HepG2 (cell line): ENCODE data around the gene ZNF22. TPM values are rescaled to one million over a fixed set of nuclear protein-coding genes. Genes with fewer than 3 reads are reported as not detected.

Source experiments
- ARID3A ChIP-seq: IDR thresholded peaks from 2 replicates; pipeline ENCODE4 v1.6.1; 2012; ENCODE audit warnings: low read depth, low read length, improper control_type of control experiment
- DRAP1 ChIP-seq: IDR thresholded peaks from 2 replicates; pipeline ENCODE4 v1.6.1; 2016; ENCODE audit warnings: missing genetic modification reagents, missing compliant biosample characterization
- DZIP1 ChIP-seq: sonication (generic); formaldehyde crosslinking; IDR thresholded peaks from 2 replicates; pipeline ENCODE4 v1.5.0; 2020; ENCODE audit warnings: mild to moderate bottlenecking, missing genetic modification reagents
- HES4 ChIP-seq: sonication (generic); formaldehyde crosslinking; IDR thresholded peaks from 2 replicates; pipeline ENCODE4 v1.9.0; 2021; ENCODE audit warnings: mild to moderate bottlenecking, missing genetic modification reagents, borderline replicate concordance
- HMGA1 ChIP-seq: sonication (generic); formaldehyde crosslinking; conservative IDR thresholded peaks from 2 replicates; pipeline ENCODE4 v1.4.0; 2020; ENCODE audit warnings: missing genetic modification reagents
- KLF15 ChIP-seq: sonication (generic); formaldehyde crosslinking; IDR thresholded peaks from 2 replicates; pipeline ENCODE4 v1.8.1; 2023; ENCODE audit warnings: borderline replicate concordance, mild to moderate bottlenecking, inconsistent platforms, missing genetic modification reagents, mixed read lengths
- MBD4 ChIP-seq: IDR thresholded peaks from 2 replicates; pipeline ENCODE4 v1.6.1; 2012; ENCODE audit warnings: low read length, inconsistent platforms, borderline replicate concordance
- SMAD9 ChIP-seq: sonication (generic); formaldehyde crosslinking; IDR thresholded peaks from 2 replicates; pipeline ENCODE4 v1.5.1; 2020; ENCODE audit warnings: mild to moderate bottlenecking, missing genetic modification reagents
- SP5 ChIP-seq: IDR thresholded peaks from 2 replicates; pipeline ENCODE4 v1.6.1; 2016; ENCODE audit warnings: low read depth, borderline replicate concordance
- TARDBP ChIP-seq: sonication (generic); formaldehyde crosslinking; IDR thresholded peaks from 2 replicates; pipeline ENCODE4 v1.8.0; 2022; ENCODE audit warnings: mild to moderate bottlenecking, missing genetic modification reagents
- TBX2 ChIP-seq: sonication (generic); formaldehyde crosslinking; IDR thresholded peaks from 2 replicates; pipeline ENCODE4 v1.5.0; 2020; ENCODE audit warnings: missing genetic modification reagents, mild to moderate bottlenecking, borderline replicate concordance
- ZBTB21 ChIP-seq: sonication (generic); formaldehyde crosslinking; IDR thresholded peaks from 2 replicates; pipeline ENCODE4 v1.4.0; 2020; ENCODE audit warnings: missing genetic modification reagents
- ZNF160 ChIP-seq: sonication (generic); formaldehyde crosslinking; IDR thresholded peaks from 2 replicates; pipeline ENCODE4 v1.8.0; 2022; ENCODE audit warnings: mild to moderate bottlenecking, inconsistent platforms, missing genetic modification reagents
- ZNF577 ChIP-seq: sonication (generic); formaldehyde crosslinking; IDR thresholded peaks from 2 replicates; pipeline ENCODE4 v1.4.0; 2020; ENCODE audit warnings: mild to moderate bottlenecking, low read depth, missing genetic modification reagents, borderline replicate concordance
- ZSCAN9 ChIP-seq: IDR thresholded peaks from 2 replicates; pipeline ENCODE4 v1.6.1; 2016; ENCODE audit warnings: borderline replicate concordance
- polyA plus RNA-seq, 8 experiments: library from polyadenylated mRNA; depleted of rRNA in 3 of 8; stranded (reverse) in 7 of 8; unstranded in 1 of 8; fragments of >200 nt; fragmentation: Illumina TruSeq in 4 of 8; extraction: Trizol in 4 of 8; gene quantifications; 2 replicates each; pipeline versions ENCODE4 v1.2.1 to v1.2.3, GENCODE V29; 2011 to 2016; ENCODE audit warnings: low read depth in 4 of 8, missing spikeins in 1 of 8, mixed read lengths in 1 of 8; ENCODE audit not compliant: insufficient read depth in 1 of 8
- total RNA-seq, 5 experiments: library from RNA; depleted of rRNA; stranded (reverse); fragments of >200 nt; fragmentation: Illumina TruSeq; extraction: Trizol; gene quantifications; 2 replicates each; pipeline ENCODE4 v1.2.3, GENCODE V29; 2016; ENCODE audit warnings: low read depth in 1 of 5
- TF ChIP-seq, protein P1 (sequence below): sonication (generic); formaldehyde crosslinking; IDR thresholded peaks from 2 replicates; pipeline ENCODE4 v1.5.1; 2020; ENCODE audit warnings: mild to moderate bottlenecking, missing genetic modification reagents, borderline replicate concordance
- TF ChIP-seq, protein P2 (sequence below): sonication (generic); formaldehyde crosslinking; IDR thresholded peaks from 2 replicates; pipeline ENCODE4 v1.5.1; 2020; ENCODE audit warnings: missing genetic modification reagents, mild to moderate bottlenecking, borderline replicate concordance
- TF ChIP-seq, protein P3 (sequence below): sonication (generic); formaldehyde crosslinking; IDR thresholded peaks from 2 replicates; pipeline ENCODE4 v1.4.0; 2020; ENCODE audit warnings: mild to moderate bottlenecking, missing genetic modification reagents

Gene ZNF22
- total and polyA plus RNA-seq, 2 of the 13 experiments (the other 11 are each of a cell fraction or from before 2014, with no cell fraction given), result 0.40 to 1.3 TPM

DNA sequence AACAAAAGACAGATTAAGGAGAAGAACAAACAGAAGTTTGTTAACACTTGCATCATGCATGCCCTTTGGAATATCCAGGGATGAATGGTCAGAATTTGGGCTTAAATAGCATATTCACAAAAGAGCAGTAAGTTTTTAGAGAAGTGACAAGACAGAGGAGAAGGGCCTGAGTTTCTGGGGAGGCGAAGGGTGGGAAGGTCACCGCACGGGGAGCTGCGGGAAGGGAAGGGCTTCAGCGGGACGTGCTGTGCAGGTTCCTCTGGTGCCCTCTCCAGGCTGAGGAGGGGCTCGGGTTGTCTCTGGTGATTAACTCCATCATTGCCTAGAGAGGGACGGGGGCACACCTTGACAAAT lies 10.4 kb upstream of the ZNF22 start (continued):
- TF ChIP-seq, protein P1, sequence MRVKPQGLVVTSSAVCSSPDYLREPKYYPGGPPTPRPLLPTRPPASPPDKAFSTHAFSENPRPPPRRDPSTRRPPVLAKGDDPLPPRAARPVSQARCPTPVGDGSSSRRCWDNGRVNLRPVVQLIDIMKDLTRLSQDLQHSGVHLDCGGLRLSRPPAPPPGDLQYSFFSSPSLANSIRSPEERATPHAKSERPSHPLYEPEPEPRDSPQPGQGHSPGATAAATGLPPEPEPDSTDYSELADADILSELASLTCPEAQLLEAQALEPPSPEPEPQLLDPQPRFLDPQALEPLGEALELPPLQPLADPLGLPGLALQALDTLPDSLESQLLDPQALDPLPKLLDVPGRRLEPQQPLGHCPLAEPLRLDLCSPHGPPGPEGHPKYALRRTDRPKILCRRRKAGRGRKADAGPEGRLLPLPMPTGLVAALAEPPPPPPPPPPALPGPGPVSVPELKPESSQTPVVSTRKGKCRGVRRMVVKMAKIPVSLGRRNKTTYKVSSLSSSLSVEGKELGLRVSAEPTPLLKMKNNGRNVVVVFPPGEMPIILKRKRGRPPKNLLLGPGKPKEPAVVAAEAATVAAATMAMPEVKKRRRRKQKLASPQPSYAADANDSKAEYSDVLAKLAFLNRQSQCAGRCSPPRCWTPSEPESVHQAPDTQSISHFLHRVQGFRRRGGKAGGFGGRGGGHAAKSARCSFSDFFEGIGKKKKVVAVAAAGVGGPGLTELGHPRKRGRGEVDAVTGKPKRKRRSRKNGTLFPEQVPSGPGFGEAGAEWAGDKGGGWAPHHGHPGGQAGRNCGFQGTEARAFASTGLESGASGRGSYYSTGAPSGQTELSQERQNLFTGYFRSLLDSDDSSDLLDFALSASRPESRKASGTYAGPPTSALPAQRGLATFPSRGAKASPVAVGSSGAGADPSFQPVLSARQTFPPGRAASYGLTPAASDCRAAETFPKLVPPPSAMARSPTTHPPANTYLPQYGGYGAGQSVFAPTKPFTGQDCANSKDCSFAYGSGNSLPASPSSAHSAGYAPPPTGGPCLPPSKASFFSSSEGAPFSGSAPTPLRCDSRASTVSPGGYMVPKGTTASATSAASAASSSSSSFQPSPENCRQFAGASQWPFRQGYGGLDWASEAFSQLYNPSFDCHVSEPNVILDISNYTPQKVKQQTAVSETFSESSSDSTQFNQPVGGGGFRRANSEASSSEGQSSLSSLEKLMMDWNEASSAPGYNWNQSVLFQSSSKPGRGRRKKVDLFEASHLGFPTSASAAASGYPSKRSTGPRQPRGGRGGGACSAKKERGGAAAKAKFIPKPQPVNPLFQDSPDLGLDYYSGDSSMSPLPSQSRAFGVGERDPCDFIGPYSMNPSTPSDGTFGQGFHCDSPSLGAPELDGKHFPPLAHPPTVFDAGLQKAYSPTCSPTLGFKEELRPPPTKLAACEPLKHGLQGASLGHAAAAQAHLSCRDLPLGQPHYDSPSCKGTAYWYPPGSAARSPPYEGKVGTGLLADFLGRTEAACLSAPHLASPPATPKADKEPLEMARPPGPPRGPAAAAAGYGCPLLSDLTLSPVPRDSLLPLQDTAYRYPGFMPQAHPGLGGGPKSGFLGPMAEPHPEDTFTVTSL, result peak; percentile 67; the same call in 1 of the 2 replicates
- TF ChIP-seq MBD4, result no peak
- TF ChIP-seq TBX2 (CRISPR knock-in tag), result no peak; the same call in 1 of the 2 replicates
- TF ChIP-seq, protein P2, sequence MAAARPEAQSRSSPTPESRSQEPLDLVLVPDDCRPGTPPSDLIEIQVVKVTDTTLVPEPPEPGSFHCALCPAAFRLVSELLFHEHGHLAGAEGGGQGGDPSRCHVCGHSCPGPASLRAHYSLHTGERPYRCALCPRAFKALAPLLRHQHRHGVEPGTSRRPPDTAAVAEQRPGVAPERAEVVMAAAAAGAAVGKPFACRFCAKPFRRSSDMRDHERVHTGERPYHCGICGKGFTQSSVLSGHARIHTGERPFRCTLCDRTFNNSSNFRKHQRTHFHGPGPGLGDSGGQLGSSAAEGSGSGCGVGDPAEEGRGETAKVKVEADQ (CRISPR knock-in tag), result 0 out of 2 replicates have a peak, but pooled peaks have one; percentile 49
- no peak for TF ChIP-seq TARDBP (CRISPR knock-in tag)
- TF ChIP-seq DZIP1 (CRISPR knock-in tag), result no peak
- TF ChIP-seq HMGA1, result no peak
- no peak for TF ChIP-seq ZSCAN9 (CRISPR knock-in tag)
- TF ChIP-seq, protein P3, sequence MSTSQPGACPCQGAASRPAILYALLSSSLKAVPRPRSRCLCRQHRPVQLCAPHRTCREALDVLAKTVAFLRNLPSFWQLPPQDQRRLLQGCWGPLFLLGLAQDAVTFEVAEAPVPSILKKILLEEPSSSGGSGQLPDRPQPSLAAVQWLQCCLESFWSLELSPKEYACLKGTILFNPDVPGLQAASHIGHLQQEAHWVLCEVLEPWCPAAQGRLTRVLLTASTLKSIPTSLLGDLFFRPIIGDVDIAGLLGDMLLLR (CRISPR knock-in tag), result no peak
- TF ChIP-seq ZBTB21 (CRISPR knock-in tag), result no peak
- TF ChIP-seq ARID3A, result peak; percentile 74
- no peak for TF ChIP-seq SP5 (CRISPR knock-in tag)
- no peak for TF ChIP-seq HES4
- no peak for TF ChIP-seq SMAD9 (CRISPR knock-in tag)
- no peak for TF ChIP-seq DRAP1 (CRISPR knock-in tag)
- TF ChIP-seq KLF15, result no peak
- no peak for TF ChIP-seq ZNF577
- no peak for TF ChIP-seq ZNF160 (CRISPR knock-in tag)
